Endothelial cell of umbilical vein (primary cell): ENCODE measurements around the gene SERPINB3.

Experiments used
- EZH2 ChIP-seq: IDR thresholded peaks from 2 replicates; pipeline ENCODE4 v1.6.1; 2012; ENCODE audit warnings: borderline replicate concordance, low read depth, mild to moderate bottlenecking, moderate library complexity, low read length, inconsistent platforms; ENCODE audit not compliant: severe bottlenecking
- FOS ChIP-seq: IDR thresholded peaks from 2 replicates; pipeline ENCODE4 v1.6.1; 2011; ENCODE audit warnings: mild to moderate bottlenecking, low read length, moderate library complexity, borderline replicate concordance; ENCODE audit not compliant: insufficient read depth
- JUN ChIP-seq: IDR thresholded peaks from 2 replicates; pipeline ENCODE4 v1.6.1; 2011; ENCODE audit warnings: borderline replicate concordance, low read depth; ENCODE audit not compliant: insufficient read length, insufficient read depth
- POLR2A ChIP-seq: IDR thresholded peaks from 2 replicates; pipeline ENCODE4 v1.6.1; 2012; ENCODE audit warnings: low read depth, mild to moderate bottlenecking, control low read depth, low read length
- POLR2AphosphoS5 ChIP-seq: IDR thresholded peaks from 2 replicates; pipeline ENCODE4 v1.6.1; 2012; ENCODE audit warnings: low read depth, mild to moderate bottlenecking, control low read depth, low read length, moderate library complexity; ENCODE audit not compliant: insufficient read depth
- TF ChIP-seq, protein P1 (sequence below), 2 donors: IDR thresholded peaks; 1 replicate in 1 of 2; 2 replicates in 1 of 2; pipeline ENCODE4 v1.5.1; 2011; ENCODE audit warnings: low read length in 2 of 2, mild to moderate bottlenecking in 2 of 2, moderate library complexity in 2 of 2, control low read depth in 1 of 2, inconsistent platforms in 1 of 2, low read depth in 1 of 2; ENCODE audit not compliant: insufficient read depth in 1 of 2; ENCODE audit errors: extremely low read depth in 1 of 2
- TF ChIP-seq, protein P2 (sequence below): IDR thresholded peaks from 2 replicates; pipeline ENCODE4 v1.6.1; 2011; ENCODE audit not compliant: insufficient read depth, insufficient read length

DNA sequence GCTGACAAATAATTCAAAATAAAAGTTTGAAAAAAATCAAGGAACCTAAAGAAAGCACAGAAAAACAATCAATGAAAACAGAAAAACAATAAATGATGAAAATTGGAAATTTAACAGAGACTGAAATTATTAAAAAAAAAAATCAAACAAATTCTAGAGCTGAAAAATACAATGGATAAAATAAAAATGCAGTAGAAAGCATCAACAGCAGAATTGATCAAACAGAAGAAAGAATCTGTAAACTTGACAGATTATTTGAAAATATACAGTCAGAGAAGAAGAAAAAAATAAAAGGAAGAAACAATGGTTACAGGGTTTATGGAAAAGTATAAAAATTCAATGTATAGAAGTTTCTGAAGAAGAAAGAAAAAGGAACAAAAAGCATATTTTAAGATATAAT is 33.9 kb downstream of the SERPINB3 start:
- TF ChIP-seq, protein P1, sequence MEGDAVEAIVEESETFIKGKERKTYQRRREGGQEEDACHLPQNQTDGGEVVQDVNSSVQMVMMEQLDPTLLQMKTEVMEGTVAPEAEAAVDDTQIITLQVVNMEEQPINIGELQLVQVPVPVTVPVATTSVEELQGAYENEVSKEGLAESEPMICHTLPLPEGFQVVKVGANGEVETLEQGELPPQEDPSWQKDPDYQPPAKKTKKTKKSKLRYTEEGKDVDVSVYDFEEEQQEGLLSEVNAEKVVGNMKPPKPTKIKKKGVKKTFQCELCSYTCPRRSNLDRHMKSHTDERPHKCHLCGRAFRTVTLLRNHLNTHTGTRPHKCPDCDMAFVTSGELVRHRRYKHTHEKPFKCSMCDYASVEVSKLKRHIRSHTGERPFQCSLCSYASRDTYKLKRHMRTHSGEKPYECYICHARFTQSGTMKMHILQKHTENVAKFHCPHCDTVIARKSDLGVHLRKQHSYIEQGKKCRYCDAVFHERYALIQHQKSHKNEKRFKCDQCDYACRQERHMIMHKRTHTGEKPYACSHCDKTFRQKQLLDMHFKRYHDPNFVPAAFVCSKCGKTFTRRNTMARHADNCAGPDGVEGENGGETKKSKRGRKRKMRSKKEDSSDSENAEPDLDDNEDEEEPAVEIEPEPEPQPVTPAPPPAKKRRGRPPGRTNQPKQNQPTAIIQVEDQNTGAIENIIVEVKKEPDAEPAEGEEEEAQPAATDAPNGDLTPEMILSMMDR (IDR thresholded peaks at IDR 0.05; ENCODE audit: extremely low read depth in 1 of 2, insufficient read depth in 1 of 2, low read depth in 1 of 2, low read length in 2 of 2), result no peak
- TF ChIP-seq POLR2AphosphoS5 (no peak), POLR2A (no peak), EZH2 (no peak), JUN (no peak), FOS (no peak)
- TF ChIP-seq, protein P2, sequence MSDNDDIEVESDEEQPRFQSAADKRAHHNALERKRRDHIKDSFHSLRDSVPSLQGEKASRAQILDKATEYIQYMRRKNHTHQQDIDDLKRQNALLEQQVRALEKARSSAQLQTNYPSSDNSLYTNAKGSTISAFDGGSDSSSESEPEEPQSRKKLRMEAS, result no peak
